ENCODE data around the gene RNASE13. TPM values are rescaled to one million over a fixed set of nuclear protein-coding genes. Genes with fewer than 3 reads are reported as not detected.

The RNASE13 gene
- total RNA-seq, 4 donors from 2014 or later = not detected

DNA sequence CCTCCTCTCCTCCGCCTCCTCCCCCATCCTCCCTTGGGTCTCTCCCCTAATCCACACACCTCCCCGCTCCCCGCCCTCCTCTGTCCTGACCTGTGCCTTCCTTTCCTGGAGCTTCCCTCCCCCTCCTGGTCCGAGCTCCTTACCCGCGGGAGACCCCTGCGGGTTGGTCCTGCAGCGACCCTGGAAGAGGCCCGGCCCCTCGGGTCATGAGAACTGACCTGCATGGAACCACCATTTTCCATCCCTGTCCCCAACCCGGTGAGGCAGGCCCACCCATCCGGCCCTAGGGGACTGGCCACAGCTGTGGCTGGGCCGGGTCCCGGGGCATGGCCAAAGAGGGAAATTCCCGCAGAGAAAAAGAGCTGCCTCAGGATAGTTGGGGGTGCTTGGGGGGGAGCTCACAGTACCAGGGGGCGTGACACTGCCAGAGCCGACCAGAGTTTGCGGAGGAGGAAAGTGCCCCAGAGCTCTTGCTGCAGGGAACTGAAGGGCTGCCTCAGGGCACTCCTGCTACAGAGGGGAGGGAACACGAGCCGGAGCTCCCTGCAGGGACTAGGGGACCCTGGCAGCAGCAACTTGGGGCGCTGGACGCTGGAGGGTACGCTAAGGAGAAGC lies 36.1 kb upstream of the RNASE13 start:
- no peak for TF ChIP-seq POLR2A (IDR thresholded peaks at IDR 0.05)
- TF ChIP-seq, protein P1, sequence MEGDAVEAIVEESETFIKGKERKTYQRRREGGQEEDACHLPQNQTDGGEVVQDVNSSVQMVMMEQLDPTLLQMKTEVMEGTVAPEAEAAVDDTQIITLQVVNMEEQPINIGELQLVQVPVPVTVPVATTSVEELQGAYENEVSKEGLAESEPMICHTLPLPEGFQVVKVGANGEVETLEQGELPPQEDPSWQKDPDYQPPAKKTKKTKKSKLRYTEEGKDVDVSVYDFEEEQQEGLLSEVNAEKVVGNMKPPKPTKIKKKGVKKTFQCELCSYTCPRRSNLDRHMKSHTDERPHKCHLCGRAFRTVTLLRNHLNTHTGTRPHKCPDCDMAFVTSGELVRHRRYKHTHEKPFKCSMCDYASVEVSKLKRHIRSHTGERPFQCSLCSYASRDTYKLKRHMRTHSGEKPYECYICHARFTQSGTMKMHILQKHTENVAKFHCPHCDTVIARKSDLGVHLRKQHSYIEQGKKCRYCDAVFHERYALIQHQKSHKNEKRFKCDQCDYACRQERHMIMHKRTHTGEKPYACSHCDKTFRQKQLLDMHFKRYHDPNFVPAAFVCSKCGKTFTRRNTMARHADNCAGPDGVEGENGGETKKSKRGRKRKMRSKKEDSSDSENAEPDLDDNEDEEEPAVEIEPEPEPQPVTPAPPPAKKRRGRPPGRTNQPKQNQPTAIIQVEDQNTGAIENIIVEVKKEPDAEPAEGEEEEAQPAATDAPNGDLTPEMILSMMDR (IDR thresholded peaks at IDR 0.05) = no peak
- WGBS, 2 donors = 0% methylated on average over 18 to 20 of the region's 23 CpGs
- peak; percentile 48 to 57 for DNase-seq
- H3K4me3 ChIP-seq (replicated peaks in 1 of 3) = peak overlapping the region; percentile 54 to 88 (median 60)
- H3K27me3 ChIP-seq = no peaks in the 10 kb centered on the region
- intact Hi-C loops (cut with DNase I) = no loop called here
- H3K9me3 ChIP-seq = no peaks in the 10 kb centered on the region
- H3K36me3 ChIP-seq = peaks cover 1 to 2% of the 10 kb centered on the region in 2 donors
- H3K4me1 ChIP-seq = peaks cover 48 to 58% of the 10 kb centered on the region in 2 donors
- peak overlapping the region; percentile 56 to 90 (median 85) for H3K27ac ChIP-seq

DNA sequence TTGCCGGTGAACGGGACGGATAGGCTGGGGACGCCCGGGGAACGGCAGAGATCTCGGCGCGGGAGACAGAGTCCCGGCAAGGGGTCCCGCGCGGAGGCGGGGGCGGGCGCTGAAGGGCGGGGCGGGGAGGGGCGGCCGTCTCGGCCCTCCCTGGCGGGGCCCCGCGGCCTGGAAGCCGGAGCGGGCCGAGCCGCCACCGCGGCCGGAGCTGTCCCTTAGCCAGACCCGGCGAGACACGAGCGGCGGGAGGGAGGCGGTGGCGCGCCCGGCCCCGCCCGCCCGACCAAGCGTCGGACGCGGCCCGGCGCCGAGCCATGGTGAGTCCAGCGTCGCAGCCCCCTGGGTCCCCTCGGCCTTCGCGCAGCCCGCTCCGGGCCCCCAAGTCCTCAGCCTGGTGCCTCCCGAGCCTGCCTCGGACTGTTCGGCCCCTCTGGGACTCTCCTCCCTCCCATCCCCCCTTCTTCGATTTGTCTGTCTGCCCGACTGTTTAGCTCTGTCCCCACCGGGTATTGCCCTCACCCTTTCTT lies 35.5 kb upstream of the RNASE13 start, which contains the start of gene ARHGEF40:
ARHGEF40 (plus strand) TSS at position 222 of the 527 bp plus-strand sequence; CDS start at position 315, 93 bp downstream.
- Histone ChIP-seq H3K4me3 (replicated peaks in 1 of 3) (peak within 1 kb of the TSS; percentile 54 to 88 (median 60)), H3K27ac (peak within 1 kb of the TSS; percentile 72 to 90 (median 85)), H3K36me3 (no peaks in the 10 kb centered on the region), H3K9me3 (no peaks in the 10 kb centered on the region), H3K4me1 (peaks cover 45 to 52% of the 10 kb centered on the region in 2 donors), H3K27me3 (no peaks in the 10 kb centered on the region)
- WGBS, 2 donors = 1 to 2% methylated on average over 8 to 12 of the region's 63 CpGs
- intact Hi-C loops (cut with DNase I) = no loop called here
- TF ChIP-seq, protein P1 (IDR thresholded peaks at IDR 0.05) = no peak
- peak in 1 of 2 donors; percentile 65 for TF ChIP-seq POLR2A (IDR thresholded peaks at IDR 0.05)
- DNase-seq = peak; percentile 71 to 77

DNA sequence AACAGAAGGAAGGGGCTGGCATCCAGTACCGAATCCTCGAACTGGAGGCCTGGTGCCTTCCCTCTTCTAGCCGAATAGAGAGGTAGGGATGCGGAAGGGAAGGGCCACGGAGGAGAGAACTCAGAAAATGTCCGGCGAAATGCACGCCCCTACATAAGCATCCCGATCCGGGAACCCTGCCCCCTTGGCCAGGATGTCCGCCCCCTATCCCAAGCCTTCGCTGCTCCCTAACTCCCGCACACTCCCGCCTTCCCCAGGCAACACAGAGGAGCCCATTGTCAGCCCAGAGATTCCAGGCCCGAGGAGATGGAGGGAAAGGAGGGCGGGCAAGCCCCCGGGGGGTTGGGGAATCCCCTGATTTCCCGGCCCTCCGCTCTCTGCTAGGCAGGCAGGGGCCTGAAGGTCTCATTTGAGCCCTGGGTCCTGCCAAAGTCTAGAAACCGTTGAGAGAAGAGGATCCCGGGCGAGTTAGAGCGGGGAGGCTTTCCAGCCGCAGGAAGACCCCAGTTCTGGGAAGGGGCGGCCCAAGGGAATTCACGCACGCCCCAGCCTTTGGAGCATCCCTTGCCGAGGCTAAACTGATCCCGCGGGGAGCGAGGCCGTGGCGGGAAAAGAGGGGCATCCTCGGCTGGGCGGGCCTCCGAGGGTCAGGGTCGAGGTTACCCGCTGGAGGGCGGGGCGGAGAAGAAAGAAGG lies 34.9 kb upstream of the RNASE13 start:
- intact Hi-C loops (cut with DNase I) = loop anchor here (2.0 kb wide), 1 partner anchor 23 kb away; no protein-coding TSS in a partner anchor
- WGBS, 2 donors = 6 to 7% methylated on average over 7 to 36 of the region's 40 CpGs
- peak overlapping the region; percentile 9 to 60 (median 42) for H3K4me3 ChIP-seq (replicated peaks in 1 of 3)
- peak in 1 of 2 donors; percentile 15 for DNase-seq
- H3K27me3 ChIP-seq = no peaks in the 10 kb centered on the region
- H3K27ac ChIP-seq = peak overlapping the region; percentile 72 to 90 (median 85)
- TF ChIP-seq POLR2A (IDR thresholded peaks at IDR 0.05) = no peak
- TF ChIP-seq, protein P1 (IDR thresholded peaks at IDR 0.05) = peak in 1 of 6 experiments; percentile 8
- no peaks in the 10 kb centered on the region for H3K9me3 ChIP-seq
- no peaks in the 10 kb centered on the region for H3K36me3 ChIP-seq
- H3K4me1 ChIP-seq = peaks cover 39 to 46% of the 10 kb centered on the region in 2 donors

DNA sequence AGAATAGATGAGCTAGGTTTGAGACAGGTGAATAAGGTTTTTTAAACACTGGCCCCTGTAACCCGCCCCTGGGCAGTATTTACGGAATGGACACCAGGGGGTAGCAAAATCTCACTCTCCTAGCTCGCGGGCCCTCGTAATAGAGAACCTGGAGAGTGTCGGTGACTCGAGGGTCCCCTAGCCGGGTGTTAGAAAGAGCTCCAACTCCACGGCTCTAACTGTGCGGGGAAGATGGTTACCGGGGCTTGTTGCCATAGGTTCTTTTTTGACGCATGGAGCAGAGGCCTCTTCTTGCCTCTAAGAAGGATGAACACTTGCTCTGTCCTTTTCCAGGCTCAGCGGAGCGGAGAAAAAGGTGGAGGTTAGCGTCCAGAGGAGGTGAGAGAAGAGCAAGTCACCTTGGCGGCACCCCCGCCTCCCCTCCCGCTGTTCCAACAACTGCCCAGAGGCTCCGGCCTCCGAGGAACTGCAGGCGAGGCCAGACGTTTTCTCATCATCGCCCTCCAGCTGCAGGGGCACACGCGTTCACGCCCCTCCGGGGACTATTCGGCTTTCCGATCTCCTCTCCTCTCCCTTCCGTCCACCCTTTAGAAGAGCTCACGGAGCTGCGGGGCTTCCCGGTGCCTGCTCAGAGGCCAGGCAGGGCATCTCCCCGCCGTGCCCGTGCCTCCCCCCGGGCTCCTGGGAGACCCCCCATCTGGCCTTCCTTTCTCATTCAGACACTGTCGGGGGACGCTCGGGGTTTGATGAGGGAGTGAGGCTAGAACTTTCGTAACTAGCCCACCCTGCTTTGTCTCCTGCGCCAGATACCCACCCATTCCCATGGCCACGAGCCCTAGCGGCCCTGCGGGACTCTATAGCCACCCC lies 34.1 kb upstream of the RNASE13 start:
- Histone ChIP-seq H3K9me3 (no peaks in the 10 kb centered on the region), H3K27me3 (no peaks in the 10 kb centered on the region), H3K27ac (peak overlapping the region; percentile 26 to 90 (median 85)), H3K4me1 (peaks cover 32 to 40% of the 10 kb centered on the region in 2 donors), H3K4me3 (replicated peaks in 1 of 3) (peak overlapping the region in 1 of 3 donors; percentile 60), H3K36me3 (no peaks in the 10 kb centered on the region)
- TF ChIP-seq, protein P1 (IDR thresholded peaks at IDR 0.05) = peak; percentile 30 to 85 (median 74)
- no peak for TF ChIP-seq POLR2A (IDR thresholded peaks at IDR 0.05)
- DNase-seq = peak; percentile 69 to 75
- 7% methylated on average over 33 to 37 of the region's 45 CpGs for WGBS, 2 donors
- intact Hi-C loops (cut with DNase I) = loop anchor here (2.0 kb wide), 1 partner anchor 24 kb away; no protein-coding TSS in a partner anchor
